ENCODE measurements around the gene RGS6. TPM values are rescaled to one million over a fixed set of nuclear protein-coding genes. Genes with fewer than 3 reads are reported as not detected.

The RGS6 gene
- total and polyA plus RNA-seq, 2 of the 4 experiments (the other 2 are of a cell fraction): not detected

DNA sequence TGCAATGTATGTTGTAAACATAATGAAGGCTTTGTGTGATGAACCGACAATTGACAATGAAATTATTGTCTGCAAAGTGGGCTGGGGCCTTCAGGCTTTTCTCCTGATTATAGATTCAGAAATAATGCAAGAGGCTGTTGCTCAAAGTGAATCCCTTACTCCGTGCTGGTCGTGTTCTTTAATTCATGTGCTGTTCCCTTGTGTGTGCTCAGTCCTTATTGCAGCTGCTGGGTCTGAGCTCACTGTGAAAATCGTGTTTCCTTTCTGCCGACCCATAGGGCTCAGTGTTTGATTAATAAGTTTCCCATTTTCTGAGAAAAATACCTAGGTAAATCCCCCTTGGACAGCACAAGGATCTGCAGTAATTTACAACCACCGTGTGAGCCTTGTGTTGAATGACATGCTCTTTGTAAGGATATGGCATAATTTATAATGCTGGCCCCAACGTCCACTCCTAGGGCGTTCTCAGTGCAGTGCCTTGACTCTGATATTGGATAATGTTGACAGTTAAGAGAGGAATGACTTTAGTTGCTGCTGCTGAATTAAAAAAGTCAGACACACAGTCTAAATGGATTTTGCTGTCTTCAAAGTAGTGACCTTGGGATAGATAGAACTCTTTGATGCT lies 81.6 kb downstream of the RGS6 start:
- H3K36me3 ChIP-seq (ENCODE audit: control insufficient read depth, insufficient read depth, low read length): no peaks in the 10 kb centered on the region
- no peak overlapping the region for H4K5ac ChIP-seq (ENCODE audit: low read depth, low read length)
- H3K79me1 ChIP-seq (ENCODE audit: low read depth in 1 of 2, low read length in 2 of 2): no peaks in the 10 kb centered on the region
- no peak overlapping the region for H3K4me3 ChIP-seq (ENCODE audit: insufficient read depth, low read depth, low read length)
- no peak overlapping the region for H2BK15ac ChIP-seq (ENCODE audit: low read depth, low read length)
- H4K20me1 ChIP-seq (ENCODE audit: insufficient read depth, low read length): no peaks in the 10 kb centered on the region
- H4K8ac ChIP-seq (ENCODE audit: low read depth in 2 of 2, low read length in 2 of 2): no peak overlapping the region
- ATAC-seq (ENCODE audit: low read depth): no peak
- intact Hi-C loops (cut with micrococcal nuclease): no loop called here
- DNase-seq: no peak
- CTCF ChIA-PET: no interaction called here
- POLR2A ChIA-PET (ENCODE audit: unreplicated experiment): no interaction called here
- H2AK5ac ChIP-seq (ENCODE audit: low read depth, low read length): no peak overlapping the region
- no peaks in the 10 kb centered on the region; the same call in 1 of the 2 replicates for H3K9me3 ChIP-seq (ENCODE audit: control insufficient read depth, insufficient read depth, low read length)
- no peak overlapping the region for H2AFZ ChIP-seq (replicated peaks; ENCODE audit: low read length, poor library complexity)
- H3K4me1 ChIP-seq (ENCODE audit: control insufficient read depth, insufficient read depth, low read length): no peaks in the 10 kb centered on the region
- no peak overlapping the region for H2AK9ac ChIP-seq (replicated peaks; ENCODE audit: low read depth, low read length, poor library complexity)
- no TSS peak for BruUV-seq (replicated peaks)
- H3K27me3 ChIP-seq (ENCODE audit: control insufficient read depth, insufficient read depth, low read length): no peaks in the 10 kb centered on the region
- TF ChIP-seq RAD21 (IDR thresholded peaks at IDR 0.05; ENCODE audit: low read length): no peak
- no peak for TF ChIP-seq NFE2L2 (IDR thresholded peaks at IDR 0.05; ENCODE audit: low read depth, low read length)
- no peak for TF ChIP-seq CEBPB (IDR thresholded peaks at IDR 0.05; ENCODE audit: low read depth, low read length)
- no peak for TF ChIP-seq CHD1 (IDR thresholded peaks at IDR 0.05; ENCODE audit: low read depth, low read length)
- TF ChIP-seq MAZ (IDR thresholded peaks at IDR 0.05; ENCODE audit: borderline replicate concordance, low read depth, low read length): no peak
- no peak for TF ChIP-seq SMC3 (IDR thresholded peaks at IDR 0.05; ENCODE audit: low read depth, low read length)
- no peak for TF ChIP-seq RCOR1 (IDR thresholded peaks at IDR 0.05; ENCODE audit: insufficient replicate concordance, low read length)
- TF ChIP-seq, protein P1, sequence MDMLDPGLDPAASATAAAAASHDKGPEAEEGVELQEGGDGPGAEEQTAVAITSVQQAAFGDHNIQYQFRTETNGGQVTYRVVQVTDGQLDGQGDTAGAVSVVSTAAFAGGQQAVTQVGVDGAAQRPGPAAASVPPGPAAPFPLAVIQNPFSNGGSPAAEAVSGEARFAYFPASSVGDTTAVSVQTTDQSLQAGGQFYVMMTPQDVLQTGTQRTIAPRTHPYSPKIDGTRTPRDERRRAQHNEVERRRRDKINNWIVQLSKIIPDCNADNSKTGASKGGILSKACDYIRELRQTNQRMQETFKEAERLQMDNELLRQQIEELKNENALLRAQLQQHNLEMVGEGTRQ (IDR thresholded peaks at IDR 0.05; ENCODE audit: low read depth, low read length): no peak
- TF ChIP-seq RFX5 (IDR thresholded peaks at IDR 0.05; ENCODE audit: low read depth, low read length): no peak
- TF ChIP-seq, protein P2, sequence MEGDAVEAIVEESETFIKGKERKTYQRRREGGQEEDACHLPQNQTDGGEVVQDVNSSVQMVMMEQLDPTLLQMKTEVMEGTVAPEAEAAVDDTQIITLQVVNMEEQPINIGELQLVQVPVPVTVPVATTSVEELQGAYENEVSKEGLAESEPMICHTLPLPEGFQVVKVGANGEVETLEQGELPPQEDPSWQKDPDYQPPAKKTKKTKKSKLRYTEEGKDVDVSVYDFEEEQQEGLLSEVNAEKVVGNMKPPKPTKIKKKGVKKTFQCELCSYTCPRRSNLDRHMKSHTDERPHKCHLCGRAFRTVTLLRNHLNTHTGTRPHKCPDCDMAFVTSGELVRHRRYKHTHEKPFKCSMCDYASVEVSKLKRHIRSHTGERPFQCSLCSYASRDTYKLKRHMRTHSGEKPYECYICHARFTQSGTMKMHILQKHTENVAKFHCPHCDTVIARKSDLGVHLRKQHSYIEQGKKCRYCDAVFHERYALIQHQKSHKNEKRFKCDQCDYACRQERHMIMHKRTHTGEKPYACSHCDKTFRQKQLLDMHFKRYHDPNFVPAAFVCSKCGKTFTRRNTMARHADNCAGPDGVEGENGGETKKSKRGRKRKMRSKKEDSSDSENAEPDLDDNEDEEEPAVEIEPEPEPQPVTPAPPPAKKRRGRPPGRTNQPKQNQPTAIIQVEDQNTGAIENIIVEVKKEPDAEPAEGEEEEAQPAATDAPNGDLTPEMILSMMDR (conservative IDR thresholded peaks at IDR 0.05; ENCODE audit: low read depth, low read length): no peak
- TF ChIP-seq, protein P3, sequence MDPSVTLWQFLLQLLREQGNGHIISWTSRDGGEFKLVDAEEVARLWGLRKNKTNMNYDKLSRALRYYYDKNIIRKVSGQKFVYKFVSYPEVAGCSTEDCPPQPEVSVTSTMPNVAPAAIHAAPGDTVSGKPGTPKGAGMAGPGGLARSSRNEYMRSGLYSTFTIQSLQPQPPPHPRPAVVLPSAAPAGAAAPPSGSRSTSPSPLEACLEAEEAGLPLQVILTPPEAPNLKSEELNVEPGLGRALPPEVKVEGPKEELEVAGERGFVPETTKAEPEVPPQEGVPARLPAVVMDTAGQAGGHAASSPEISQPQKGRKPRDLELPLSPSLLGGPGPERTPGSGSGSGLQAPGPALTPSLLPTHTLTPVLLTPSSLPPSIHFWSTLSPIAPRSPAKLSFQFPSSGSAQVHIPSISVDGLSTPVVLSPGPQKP (IDR thresholded peaks at IDR 0.05; ENCODE audit: borderline replicate concordance, low read depth, low read length): no peak
- TF ChIP-seq MAFK (IDR thresholded peaks at IDR 0.05; ENCODE audit: low read depth, low read length): no peak
- no peak overlapping the region for H2BK120ac ChIP-seq (ENCODE audit: low read depth, low read length)
- H3K9me1 ChIP-seq (ENCODE audit: insufficient read depth, low read length): no peaks in the 10 kb centered on the region
- H3K4me2 ChIP-seq (ENCODE audit: low read depth, low read length): no peak overlapping the region
- in situ Hi-C loops (cut with MboI; ENCODE audit: low sequenced_read_pairs): no loop called here
- H3K4ac ChIP-seq (ENCODE audit: low read depth, low read length): no peak overlapping the region
- no peak overlapping the region for H3K14ac ChIP-seq (replicated peaks; ENCODE audit: low read depth, low read length)
- H2BK20ac ChIP-seq (ENCODE audit: low read depth, low read length): no peak overlapping the region
- no peak overlapping the region for H3K18ac ChIP-seq (ENCODE audit: low read depth, low read length)
- WGBS, 2 experiments (ENCODE audit: extremely low coverage in 2 of 2, insufficient read length in 1 of 2): 46% methylated on average over 4 of the region's 8 CpGs; no CpG with 5 or more reads in 1 of the 2 experiments
- H4K91ac ChIP-seq (ENCODE audit: insufficient read depth, low read depth, low read length): no peak overlapping the region
- no peak overlapping the region for H3K9ac ChIP-seq (ENCODE audit: low read depth, low read length)
- H2BK5ac ChIP-seq (ENCODE audit: low read depth, low read length, poor library complexity, severe bottlenecking): no peak overlapping the region
- H3K27ac ChIP-seq (ENCODE audit: insufficient read depth, low read length): no peak overlapping the region
- dilution Hi-C loops (cut with HindIII; ENCODE audit: low sequenced_read_pairs, unreplicated experiment): no loop called here
- H3K56ac ChIP-seq (ENCODE audit: extremely low read depth, insufficient read depth, low read length): no peak overlapping the region
- no peak overlapping the region for H3K23ac ChIP-seq (ENCODE audit: low read depth, low read length)
